ENCODE measurements around the gene HTR3A.
A peak's percentile ranks its signal among the peaks of the same experiment; 100 is the strongest.
"Not testable (repeated sequence)": the region's sequence is repeated elsewhere in the genome, so short reads cannot be mapped to it uniquely, and the experiment has no call there.

Gene HTR3A

DNA sequence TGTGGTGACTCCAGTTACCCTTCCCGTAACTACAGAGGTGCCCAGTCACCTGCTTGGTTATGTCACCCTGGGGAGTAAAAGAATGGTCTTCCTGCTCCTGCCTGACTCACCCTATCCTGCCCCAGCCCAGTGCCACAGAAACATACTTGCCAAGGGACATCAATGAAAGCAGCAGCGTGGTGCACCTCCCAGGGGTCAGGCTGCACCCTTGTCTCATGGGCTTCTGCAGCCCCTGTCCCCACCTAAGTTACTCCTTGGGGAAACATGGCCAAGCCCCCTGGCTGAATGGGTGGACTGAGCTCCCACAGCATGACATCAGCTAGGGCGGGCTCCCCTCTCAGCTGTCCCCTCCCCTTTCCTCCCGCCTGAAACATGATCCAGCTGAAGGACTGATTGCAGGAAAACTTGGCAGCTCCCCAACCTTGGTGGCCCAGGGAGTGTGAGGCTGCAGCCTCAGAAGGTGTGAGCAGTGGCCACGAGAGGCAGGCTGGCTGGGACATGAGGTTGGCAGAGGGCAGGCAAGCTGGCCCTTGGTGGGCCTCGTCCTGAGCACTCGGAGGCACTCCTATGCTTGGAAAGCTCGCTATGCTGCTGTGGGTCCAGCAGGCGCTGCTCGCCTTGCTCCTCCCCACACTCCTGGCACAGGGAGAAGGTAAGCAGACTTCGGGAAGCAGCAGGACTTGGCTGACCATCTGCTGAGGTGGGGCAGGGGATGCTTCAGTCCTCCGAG, at the start of gene HTR3A:
Gene HTR3A, plus strand, starts transcription at position 368 of the 730 bp plus-strand sequence. Its CDS starts 218 bp downstream, at position 586.
- DNase-seq = peak in 1 of 51 donors; percentile 5

DNA sequence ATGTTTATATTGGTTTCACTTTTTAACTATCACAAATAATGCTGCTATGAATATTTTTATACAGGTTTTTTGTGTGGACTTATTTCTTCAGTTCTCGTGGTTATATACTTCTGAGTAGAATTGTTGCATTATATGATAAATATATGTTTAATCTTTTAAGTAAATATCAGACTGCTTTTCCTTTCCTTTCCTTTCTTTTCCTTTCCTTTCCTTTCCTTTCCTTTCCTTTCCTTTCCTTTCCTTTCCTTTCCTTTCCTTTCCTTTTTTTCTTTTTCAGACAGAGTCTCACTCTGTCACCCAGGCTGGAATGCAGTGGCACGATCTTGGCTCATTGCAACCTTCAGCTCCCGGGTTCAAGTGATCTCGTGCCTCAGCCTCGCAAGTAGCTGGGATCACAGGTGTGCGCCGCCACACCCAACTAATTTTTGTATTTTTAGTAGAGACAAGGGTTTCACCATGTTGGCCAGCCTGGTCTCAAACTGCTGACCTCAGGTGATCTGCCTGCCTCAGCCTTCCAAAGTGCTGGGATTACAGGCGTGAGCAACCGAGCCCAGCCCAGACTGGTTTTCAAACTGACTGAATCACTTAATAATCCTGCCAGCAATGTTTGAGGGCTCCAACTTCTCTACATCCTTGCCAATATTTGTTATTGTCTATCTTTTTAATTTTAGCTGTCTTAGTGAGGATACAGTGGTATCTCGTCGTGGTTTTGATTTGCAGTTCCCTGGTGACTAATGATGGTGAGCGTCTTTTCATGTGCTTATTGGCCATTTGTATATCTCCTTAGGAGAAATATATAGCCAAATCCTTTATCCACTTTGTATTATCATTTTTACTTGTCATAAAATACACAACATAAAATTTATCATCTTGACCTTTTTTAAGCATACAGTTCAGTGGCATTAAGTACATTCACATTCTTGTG, 48.4 kb upstream of the HTR3A start:
- DNase-seq = no peak

DNA sequence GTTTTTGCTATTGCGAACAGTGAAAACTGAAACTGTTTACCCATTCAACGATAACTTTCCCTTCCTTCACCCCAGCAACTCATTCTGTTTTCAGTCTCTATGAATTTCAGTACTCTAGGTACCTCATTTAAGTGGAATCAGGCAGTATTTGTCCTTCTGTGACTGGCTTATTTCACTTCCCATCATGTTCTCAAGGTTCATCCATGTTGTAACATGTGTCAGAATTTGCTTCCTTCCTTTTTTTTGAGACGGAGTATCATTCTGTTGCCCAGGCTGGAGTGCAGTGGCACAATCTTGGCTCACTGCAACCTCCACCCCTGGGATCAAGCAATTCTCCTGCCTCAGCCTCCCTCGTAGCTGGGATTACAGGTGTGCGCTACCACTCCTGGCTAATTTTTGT, 46.6 kb upstream of the HTR3A start:
- no peak for DNase-seq

DNA sequence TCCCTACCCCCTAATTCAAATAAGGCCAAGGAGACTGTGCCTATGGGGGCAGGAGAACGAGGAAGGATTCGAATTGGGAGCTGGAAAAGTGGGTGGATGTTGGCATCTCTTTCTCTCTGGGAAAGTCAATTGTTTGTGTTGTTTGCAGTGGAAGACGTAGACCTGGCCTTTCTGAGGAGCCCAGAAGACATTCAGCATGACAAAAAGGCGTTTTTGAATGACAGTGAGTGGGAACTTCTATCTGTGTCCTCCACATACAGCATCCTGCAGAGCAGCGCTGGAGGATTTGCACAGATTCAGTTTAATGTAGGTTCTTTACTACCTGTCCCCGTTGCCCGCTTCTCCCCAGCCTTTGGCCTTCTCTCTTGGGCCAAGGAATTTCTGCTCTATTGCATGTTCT, 42.1 kb upstream of the HTR3A start:
- no peak for DNase-seq

DNA sequence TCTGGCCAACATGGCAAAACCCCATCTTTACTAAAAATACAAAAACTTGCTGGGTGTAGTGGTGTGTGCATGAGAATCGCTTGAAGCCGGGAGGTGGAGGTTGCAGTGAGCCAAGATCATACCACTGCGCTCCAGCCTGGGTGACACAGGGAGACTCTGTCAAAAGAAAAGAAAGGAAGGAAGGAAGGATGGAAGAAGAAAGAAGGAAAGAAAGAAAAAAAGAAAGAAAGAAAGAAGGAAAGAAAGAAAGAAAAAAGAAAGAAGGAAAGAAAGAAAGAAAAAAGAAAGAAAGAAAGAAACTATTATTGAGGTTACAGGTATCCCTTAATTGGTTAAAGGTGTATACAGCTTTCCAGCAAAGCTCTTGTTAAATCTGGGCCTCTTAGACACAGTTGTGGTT, 40.7 kb upstream of the HTR3A start:
- not testable (repeated sequence) for DNase-seq

DNA sequence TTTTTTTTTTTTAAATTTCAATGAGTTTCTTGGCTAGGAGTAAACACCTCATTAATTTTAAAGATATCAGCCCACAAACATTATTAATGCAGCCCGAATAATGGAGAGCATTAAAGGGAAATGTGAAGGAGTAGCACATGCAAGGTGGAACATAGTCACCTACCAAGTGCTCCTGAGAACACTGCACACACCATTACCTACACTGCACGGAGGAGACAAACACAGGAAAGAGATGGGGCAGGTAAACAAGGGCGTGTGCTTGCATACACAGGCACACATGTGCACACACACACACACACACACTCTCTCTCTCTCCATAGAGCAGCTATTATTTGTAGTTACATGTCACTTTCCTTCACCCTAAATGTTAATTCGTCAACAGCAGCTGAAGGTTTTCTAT, 40.1 kb upstream of the HTR3A start:
- DNase-seq = no peak

DNA sequence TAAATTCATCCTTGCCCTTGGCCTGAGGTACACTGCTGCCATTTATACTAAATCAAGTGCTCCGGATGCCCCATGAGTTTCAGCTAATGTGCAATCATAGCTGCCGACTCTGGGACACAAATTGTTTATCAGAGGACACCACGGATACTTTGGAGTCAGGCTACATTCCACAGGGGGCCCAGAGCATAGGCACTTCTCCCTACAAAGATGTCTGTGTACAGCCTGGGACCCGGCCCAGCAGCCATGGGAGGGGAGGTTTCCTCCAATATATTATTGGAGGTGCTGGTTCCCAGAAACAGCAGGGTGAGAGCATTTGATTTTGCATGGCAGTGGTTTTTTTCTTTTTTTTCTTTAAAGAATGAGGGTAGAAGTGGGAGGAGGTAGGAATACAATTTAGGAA, 39.0 kb upstream of the HTR3A start:
- no peak for DNase-seq

DNA sequence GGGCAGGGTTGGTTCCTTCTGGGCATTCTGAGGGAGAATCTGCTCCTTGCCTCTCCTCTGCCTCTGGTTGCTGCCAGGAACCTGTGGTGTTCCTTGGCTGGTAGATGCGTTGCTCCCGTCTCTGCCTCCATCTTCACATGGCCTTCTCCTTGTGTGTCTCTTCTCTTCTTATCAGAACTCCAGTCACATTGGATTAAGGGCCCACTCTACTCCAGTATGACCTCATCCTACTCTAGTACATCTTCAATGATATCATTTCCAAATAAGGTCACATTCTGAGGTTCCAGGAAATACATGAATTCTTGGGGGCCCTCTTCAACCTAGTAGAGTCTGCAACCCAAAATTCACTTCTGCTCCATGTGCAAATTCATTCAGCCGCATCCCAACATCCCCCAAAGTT, 37.0 kb upstream of the HTR3A start:
- no peak for DNase-seq

- no peak for DNase-seq
Measured at GRCh38 chr11:113942256-113942655, 32.7 kb upstream of the HTR3A start.

GRCh38 chr11:113946162-113946561, 28.7 kb upstream of the HTR3A start:
- not testable (repeated sequence) for DNase-seq

GRCh38 chr11:113947994-113948393, 26.9 kb upstream of the HTR3A start:
- DNase-seq = no peak

DNA sequence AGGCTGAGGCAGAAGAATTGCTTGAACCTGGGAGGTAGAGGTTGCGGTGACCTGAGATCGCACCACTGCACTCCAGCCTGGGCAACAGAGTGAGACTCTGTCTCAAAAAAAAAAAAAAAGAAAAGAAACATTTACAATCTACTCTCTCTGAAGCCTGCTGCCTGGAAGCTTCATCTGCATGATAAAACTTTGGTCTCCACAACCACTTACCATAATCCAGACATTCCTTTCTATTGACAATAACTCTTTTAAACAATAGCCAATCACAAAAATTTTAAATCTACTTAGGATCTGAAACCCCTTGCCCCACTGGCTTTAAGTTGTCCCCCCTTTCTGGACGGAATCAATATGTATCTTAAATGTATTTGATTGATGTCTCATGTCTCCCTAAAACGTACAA, 25.0 kb upstream of the HTR3A start:
- DNase-seq = no peak

- DNase-seq = no peak
Measured at GRCh38 chr11:113951537-113951936, 23.4 kb upstream of the HTR3A start.

GRCh38 chr11:113952070-113952469, 22.8 kb upstream of the HTR3A start:
- DNase-seq = no peak

DNA sequence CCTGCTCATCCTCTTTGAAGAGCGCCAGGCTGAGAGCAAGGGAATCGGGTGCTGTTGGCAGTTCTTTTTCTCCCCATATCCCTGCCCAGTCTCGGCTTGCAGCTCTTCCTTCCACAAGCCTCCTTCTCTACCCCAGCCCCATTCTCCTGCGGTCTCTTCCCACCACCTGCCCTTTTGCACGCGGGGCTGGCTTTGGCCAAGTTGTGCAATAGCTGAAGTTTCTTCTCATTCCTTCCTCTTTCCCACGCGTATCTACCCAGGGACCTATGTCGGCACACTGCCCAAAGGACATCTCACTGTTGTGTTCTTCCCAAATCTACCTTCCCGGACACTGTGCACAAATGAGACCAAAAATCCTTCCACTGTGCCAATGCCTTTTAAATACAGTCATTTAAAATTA, 22.3 kb upstream of the HTR3A start:
- DNase-seq = no peak

- no peak for DNase-seq
Measured at GRCh38 chr11:113954235-113954634, 20.7 kb upstream of the HTR3A start.

GRCh38 chr11:113956986-113957385, 17.9 kb upstream of the HTR3A start:
- no peak for DNase-seq

DNA sequence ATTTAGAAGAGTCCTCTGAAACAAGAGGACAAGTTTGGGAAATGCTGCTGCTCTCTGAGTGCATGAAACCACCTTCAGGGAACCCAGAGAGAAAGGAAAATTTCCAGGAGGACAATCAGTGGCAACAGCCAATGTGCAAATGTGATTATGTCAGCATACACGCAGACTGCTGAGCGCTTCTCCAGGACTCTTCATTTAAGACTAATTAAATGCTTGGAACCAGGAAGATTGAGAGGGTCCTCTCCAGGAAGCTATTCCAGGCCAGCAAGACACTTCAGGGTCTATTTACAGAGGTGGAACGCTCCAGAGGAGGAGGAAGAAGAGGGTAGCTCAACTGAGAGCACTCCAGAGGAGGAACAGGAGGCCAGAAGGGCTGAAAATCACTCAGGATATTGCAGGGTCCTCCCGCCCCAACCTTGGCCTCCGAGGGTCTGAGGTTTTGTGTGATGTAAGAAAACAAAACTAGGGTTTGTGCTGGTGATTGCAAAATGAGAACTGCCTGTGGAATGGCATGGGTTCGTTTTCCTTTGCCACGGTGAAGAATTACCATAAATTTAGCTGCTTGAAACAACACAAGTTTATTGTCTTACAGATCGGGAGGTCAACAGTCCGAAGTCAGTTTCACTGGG, 14.1 kb upstream of the HTR3A start:
- DNase-seq = no peak

GRCh38 chr11:113967361-113967760, 7.5 kb upstream of the HTR3A start:
- DNase-seq = no peak

GRCh38 chr11:113971506-113972195, 3.3 kb upstream of the HTR3A start:
- DNase-seq = no peak

DNA sequence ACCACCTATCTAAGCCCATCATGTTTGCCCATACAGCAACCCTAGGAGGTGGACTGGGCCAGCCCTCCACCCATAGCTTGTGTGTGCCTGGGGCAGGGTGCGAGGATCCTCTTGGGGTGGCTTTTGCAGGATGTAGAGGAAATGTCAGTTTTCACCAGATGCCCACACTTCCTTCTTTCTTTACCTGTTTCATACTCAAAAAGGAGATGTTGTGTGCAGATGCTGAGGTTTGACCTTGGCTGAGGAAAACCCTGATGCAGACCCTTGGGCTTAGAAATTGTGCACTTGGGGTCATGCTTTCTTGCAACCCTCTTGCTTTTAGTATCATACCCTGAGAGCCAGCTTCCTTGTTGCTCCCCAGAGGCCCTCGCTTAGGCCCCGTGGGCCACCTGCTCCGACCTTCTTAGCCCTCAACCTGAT, 2.2 kb downstream of the HTR3A start:
- DNase-seq = no peak

- no peak for DNase-seq
Measured at GRCh38 chr11:113977701-113978100, 2.8 kb downstream of the HTR3A start.
